Left renal cortex interstitium (tissue), 4 donors: ENCODE measurements around the gene BOK. TPM values are rescaled to one million over a fixed set of nuclear protein-coding genes. Genes with fewer than 3 reads are reported as not detected.
"Not testable (repeated sequence)": the region's sequence is repeated elsewhere in the genome, so short reads cannot be mapped to it uniquely, and the experiment has no call there.

Experiments used
- DNase-seq, 4 donors: peaks; one replicate each; pipeline ENCODE4 v3.0.0-alpha.2; 2013; ENCODE audit warnings: low read depth in 4 of 4, low spot score in 2 of 4, missing footprints in 1 of 4
- polyA plus RNA-seq, 4 donors: library from polyadenylated mRNA; unstranded; fragments of 120-200 nt; gene quantifications; one replicate each; pipeline ENCODE4 v1.2.1, GENCODE V29; 2013; ENCODE audit not compliant: insufficient read length in 4 of 4

The BOK gene
- polyA plus RNA-seq, result 10 to 100 TPM; 22.8 to 38.0 (median 25.3) TPM

GRCh38 chr2:241558532-241559322 is at the start of gene BOK:
Gene BOK (plus strand): TSS chr2:241558745. CDS start chr2:241559484, 739 bp downstream.
- no peak for DNase-seq

- no peak for DNase-seq
Observed at GRCh38 chr2:241509155-241509784, 49.3 kb upstream of the BOK start.

- no peak for DNase-seq
Observed at GRCh38 chr2:241511091-241511741, 47.3 kb upstream of the BOK start.

GRCh38 chr2:241514553-241514952 is 44.0 kb upstream of the BOK start:
- no peak for DNase-seq

GRCh38 chr2:241514986-241515737 is 43.4 kb upstream of the BOK start:
- DNase-seq, result no peak

GRCh38 chr2:241516520-241516965 is 42.0 kb upstream of the BOK start:
- DNase-seq, result no peak

- no peak for DNase-seq
Observed at GRCh38 chr2:241517297-241517696, 41.2 kb upstream of the BOK start.

- DNase-seq, result no peak
Observed at GRCh38 chr2:241519669-241520068, 38.9 kb upstream of the BOK start.

- no peak for DNase-seq
Observed at GRCh38 chr2:241522477-241522876, 36.1 kb upstream of the BOK start.

GRCh38 chr2:241525818-241526780 is 32.4 kb upstream of the BOK start:
- DNase-seq, result not testable (repeated sequence)

GRCh38 chr2:241530571-241530970 is 28.0 kb upstream of the BOK start:
- no peak for DNase-seq

- no peak for DNase-seq
Observed at GRCh38 chr2:241531161-241531722, 27.3 kb upstream of the BOK start.

GRCh38 chr2:241532168-241532567 is 26.4 kb upstream of the BOK start:
- no peak for DNase-seq

GRCh38 chr2:241532733-241533601 is 25.6 kb upstream of the BOK start:
- no peak for DNase-seq

GRCh38 chr2:241534293-241534692 is 24.3 kb upstream of the BOK start:
- DNase-seq, result no peak

GRCh38 chr2:241534701-241535375 is 23.7 kb upstream of the BOK start:
- DNase-seq, result no peak

- DNase-seq, result no peak
Observed at GRCh38 chr2:241535871-241536655, 22.5 kb upstream of the BOK start.
